Esophagus muscularis mucosa (tissue), 4 donors: ENCODE results near the gene ADORA2A. TPM values are rescaled to one million over a fixed set of nuclear protein-coding genes. Genes with fewer than 3 reads are reported as not detected.

Source experiments
- DNase-seq: peaks from one replicate; pipeline ENCODE4 v3.0.0-alpha.2; 2017; ENCODE audit errors: extremely low spot score
- H3K27ac ChIP-seq, 4 donors: fragments of 200-600 bp; sonication (generic); replicated peaks in 1 of 4; 1 replicate in 3 of 4; 2 replicates in 1 of 4; pipeline ENCODE4 v1.5.1; 2016 to 2019; ENCODE audit warnings: mild to moderate bottlenecking in 1 of 4
- H3K27me3 ChIP-seq, 4 donors: fragments of 200-600 bp; sonication (generic); one replicate each; pipeline versions ENCODE4 v1.5.1 to v1.6.0; 2016 to 2019
- H3K36me3 ChIP-seq, 4 donors: fragments of 200-600 bp; sonication (generic); one replicate each; pipeline ENCODE4 v1.5.1; 2016 to 2019
- H3K4me1 ChIP-seq, 4 donors: fragments of 200-600 bp; sonication (generic); one replicate each; pipeline ENCODE4 v1.5.1; 2016 to 2019
- H3K4me3 ChIP-seq, 4 donors: fragments of 200-600 bp; sonication (generic); 1 replicate in 2 of 4; 2 replicates in 2 of 4; pipeline ENCODE4 v1.5.1; 2016 to 2019; ENCODE audit warnings: mild to moderate bottlenecking in 4 of 4, moderate library complexity in 1 of 4
- H3K9me3 ChIP-seq, 4 donors: fragments of 200-600 bp; sonication (generic); 1 replicate in 3 of 4; 2 replicates in 1 of 4; pipeline ENCODE4 v1.5.1; 2016 to 2019
- CTCF ChIP-seq, 3 experiments: fragments of 200-600 bp in 2 of 3; fragments of 450-650 bp in 1 of 3; sonication (generic) in 2 of 3; IDR thresholded peaks; one replicate each; pipeline ENCODE4 v1.5.1; 2017 to 2019; ENCODE audit warnings: antibody characterized with exemption in 3 of 3, mild to moderate bottlenecking in 2 of 3, moderate library complexity in 1 of 3
- EP300 ChIP-seq: sonication (generic); formaldehyde crosslinking; IDR thresholded peaks from one replicate; pipeline ENCODE4 v1.6.1; 2017; ENCODE audit warnings: antibody characterized with exemption
- POLR2A ChIP-seq: fragments of 450-650 bp; IDR thresholded peaks from one replicate; pipeline ENCODE4 v1.6.1; 2017; ENCODE audit warnings: antibody characterized with exemption, moderate library complexity, mild to moderate bottlenecking, low read depth
- POLR2AphosphoS5 ChIP-seq, 2 donors: sonication (generic); formaldehyde crosslinking; IDR thresholded peaks; one replicate each; pipeline ENCODE4 v1.6.1; 2017; ENCODE audit warnings: antibody characterized with exemption in 2 of 2
- WGBS: methylation state at CpG from one replicate; pipeline ENCODE4 v1.1.5; 2018; 5-methylcytosine and 5-hydroxymethylcytosine counted together
- intact Hi-C: fragments of 100-400 bp; cut with DNase I; formaldehyde crosslinking; loops from one replicate; pipeline ENCODE4 v1.15.1; 2023
- total RNA-seq, 4 donors: library from RNA; depleted of rRNA; stranded (reverse); fragments of >200 nt; gene quantifications; one replicate each; pipeline versions ENCODE4 v1.1.0 to v1.2.1, GENCODE V29; 2016

ADORA2A gene
- total RNA-seq, 4 donors from 2014 or later: 3.3 to 7.5 (median 4.5) TPM

GRCh38 chr22:24414984-24415945 is 12.1 kb upstream of the ADORA2A start:
- no peak for DNase-seq
- intact Hi-C loops: no loop called here
- H3K9me3 ChIP-seq: no peaks in the 10 kb centered on the region
- no peak overlapping the region for H3K27ac ChIP-seq
- H3K4me1 ChIP-seq: peaks cover 10 to 12% (median 10%) of the 10 kb centered on the region in 4 donors
- TF ChIP-seq CTCF (IDR thresholded peaks at IDR 0.05) (no peak), EP300 (no peak), POLR2A (no peak), POLR2AphosphoS5 (IDR thresholded peaks at IDR 0.05) (no peak)
- no peaks in the 10 kb centered on the region for H3K27me3 ChIP-seq
- 91% methylated on average over 25 of the region's 26 CpGs for WGBS
- H3K36me3 ChIP-seq: peaks cover 46 to 76% (median 65%) of the 10 kb centered on the region in 4 donors
- H3K4me3 ChIP-seq: no peak overlapping the region

- Histone ChIP-seq H3K27me3 (peaks cover 0 to 2% (median 0%) of the 10 kb centered on the region in 4 donors), H3K9me3 (no peaks in the 10 kb centered on the region), H3K4me1 (peaks cover 18 to 20% (median 18%) of the 10 kb centered on the region in 4 donors), H3K27ac (no peak overlapping the region), H3K36me3 (peaks cover 46 to 76% (median 64%) of the 10 kb centered on the region in 4 donors), H3K4me3 (no peak overlapping the region)
- 85% methylated on average over 8 of the region's 8 CpGs for WGBS
- no peak for DNase-seq
- TF ChIP-seq EP300 (no peak), POLR2A (no peak), CTCF (IDR thresholded peaks at IDR 0.05) (no peak), POLR2AphosphoS5 (IDR thresholded peaks at IDR 0.05) (no peak)
- intact Hi-C loops: no loop called here
These were observed 11.3 kb upstream of the ADORA2A start for GRCh38 chr22:24416095-24416494.

- H3K27ac ChIP-seq: no peak overlapping the region
- WGBS: 75% methylated on average over 2 of the region's 6 CpGs
- no peak overlapping the region for H3K4me3 ChIP-seq
- H3K36me3 ChIP-seq: peaks cover 43 to 71% (median 60%) of the 10 kb centered on the region in 4 donors
- TF ChIP-seq EP300 (no peak), POLR2A (no peak), CTCF (IDR thresholded peaks at IDR 0.05) (no peak), POLR2AphosphoS5 (IDR thresholded peaks at IDR 0.05) (no peak)
- DNase-seq: no peak
- H3K27me3 ChIP-seq: peaks cover 0 to 6% (median 0%) of the 10 kb centered on the region in 4 donors
- intact Hi-C loops: no loop called here
- no peaks in the 10 kb centered on the region for H3K9me3 ChIP-seq
- peaks cover 19 to 26% (median 23%) of the 10 kb centered on the region in 4 donors for H3K4me1 ChIP-seq
These were observed 10.8 kb upstream of the ADORA2A start for GRCh38 chr22:24416611-24417010.

- no peak for TF ChIP-seq POLR2AphosphoS5 (IDR thresholded peaks at IDR 0.05)
- no peak for TF ChIP-seq EP300
- TF ChIP-seq POLR2A: no peak
- TF ChIP-seq CTCF (IDR thresholded peaks at IDR 0.05): no peak
- no peak for DNase-seq
- no peaks in the 10 kb centered on the region for H3K9me3 ChIP-seq
- H3K4me3 ChIP-seq: no peak overlapping the region
- intact Hi-C loops: no loop called here
- H3K27me3 ChIP-seq: peaks cover 0 to 6% (median 0%) of the 10 kb centered on the region in 4 donors
- peaks cover 37 to 65% (median 54%) of the 10 kb centered on the region in 4 donors for H3K36me3 ChIP-seq
- peaks cover 19 to 30% (median 26%) of the 10 kb centered on the region in 4 donors for H3K4me1 ChIP-seq
- H3K27ac ChIP-seq: no peak overlapping the region
- WGBS: 90% methylated on average over 7 of the region's 7 CpGs
These were observed 10.2 kb upstream of the ADORA2A start for GRCh38 chr22:24417200-24417599.
